Glomerular endothelial cell (primary cell): Measurements from ENCODE around the gene LCN1. TPM values are rescaled to one million over a fixed set of nuclear protein-coding genes. Genes with fewer than 3 reads are reported as not detected.

ENCODE experiments used
- DNase-seq: peaks from one replicate; pipeline ENCODE4 v3.0.0-alpha.2; 2011; ENCODE audit warnings: low read depth, low spot score; ENCODE audit errors: extremely low read depth
- total RNA-seq: library from RNA; depleted of rRNA; stranded (reverse); fragments of >200 nt; gene quantifications from 2 replicates; pipeline ENCODE4 v1.2.3, GENCODE V29; 2015

The LCN1 gene
- total RNA-seq, 1 donor from 2014 or later: not detected

GRCh38 chr9:135565636-135566035 lies 44.4 kb downstream of the LCN1 start:
- DNase-seq: no peak

- no peak for DNase-seq
These were observed 45.3 kb downstream of the LCN1 start for GRCh38 chr9:135566552-135566951.

- DNase-seq: no peak
These were observed 46.1 kb downstream of the LCN1 start for GRCh38 chr9:135567311-135567710.

GRCh38 chr9:135568026-135568425 lies 46.8 kb downstream of the LCN1 start:
- DNase-seq: no peak

GRCh38 chr9:135570456-135570855 lies 49.2 kb downstream of the LCN1 start:
- DNase-seq: no peak

- no peak for DNase-seq
These were observed 51.0 kb downstream of the LCN1 start for GRCh38 chr9:135572233-135572632.

GRCh38 chr9:135573124-135573523 lies 51.9 kb downstream of the LCN1 start:
- DNase-seq: no peak

GRCh38 chr9:135574331-135574730 lies 53.1 kb downstream of the LCN1 start:
- DNase-seq: no peak

- no peak for DNase-seq
These were observed 53.7 kb downstream of the LCN1 start for GRCh38 chr9:135574943-135575342.

Other genes starting within 250 kb of the LCN1 start
- gene PPP1R26, start 41.7 kb upstream of the LCN1 start, total RNA-seq: 16.4 and 19.8 TPM in 2 replicates
- 47.2 and 52.0 TPM in 2 replicates for gene MRPS2, start 20.8 kb upstream of the LCN1 start, total RNA-seq
- not detected in 2 replicates for gene OBP2A, start 24.7 kb downstream of the LCN1 start, total RNA-seq
- not detected in 2 replicates for gene PAEP, start 40.3 kb downstream of the LCN1 start, total RNA-seq
- not detected in 2 replicates for gene GLT6D1, start 118.1 kb downstream of the LCN1 start, total RNA-seq
- not detected in 2 replicates for gene LCN9, start 141.9 kb downstream of the LCN1 start, total RNA-seq
- 0.39 TPM in 1 of 2 replicates, not detected in the other for gene SOHLH1, start 178.0 kb downstream of the LCN1 start, total RNA-seq
- not detected in 2 replicates for gene KCNT1, start 180.7 kb downstream of the LCN1 start, total RNA-seq